Tibial nerve (tissue), 4 donors: ENCODE results near the gene ADCY6. TPM values are rescaled to one million over a fixed set of nuclear protein-coding genes. Genes with fewer than 3 reads are reported as not detected.

Experiments used
- DNase-seq, 2 donors: peaks; one replicate each; pipeline ENCODE4 v3.0.0-alpha.2; 2019; ENCODE audit warnings: low spot score in 2 of 2
- H3K27ac ChIP-seq, 4 donors: fragments of 200-600 bp; sonication (generic) in 3 of 4; one replicate each; pipeline ENCODE4 v1.5.1; 2017 to 2019; ENCODE audit warnings: mild to moderate bottlenecking in 1 of 4
- H3K27me3 ChIP-seq, 2 donors: fragments of 200-600 bp; sonication (generic) in 1 of 2; one replicate each; pipeline versions ENCODE4 v1.5.1 to v1.6.0; 2017 to 2019
- H3K36me3 ChIP-seq, 3 donors: fragments of 200-600 bp; sonication (generic); one replicate each; pipeline ENCODE4 v1.5.1; 2018 to 2019
- H3K4me1 ChIP-seq, 4 donors: fragments of 200-600 bp; sonication (generic) in 3 of 4; one replicate each; pipeline ENCODE4 v1.5.1; 2017 to 2019
- H3K4me3 ChIP-seq, 4 donors: fragments of 200-600 bp; sonication (generic) in 3 of 4; one replicate each; pipeline ENCODE4 v1.5.1; 2017 to 2019; ENCODE audit warnings: mild to moderate bottlenecking in 1 of 4, moderate library complexity in 1 of 4
- H3K9me3 ChIP-seq, 4 donors: fragments of 200-600 bp; sonication (generic) in 3 of 4; one replicate each; pipeline ENCODE4 v1.5.1; 2017 to 2019
- EP300 ChIP-seq, 2 donors: sonication (generic); formaldehyde crosslinking; IDR thresholded peaks; one replicate each; pipeline ENCODE4 v1.6.1; 2017; ENCODE audit warnings: antibody characterized with exemption in 2 of 2, mild to moderate bottlenecking in 1 of 2
- POLR2A ChIP-seq, 2 donors: fragments of 450-650 bp; IDR thresholded peaks; one replicate each; pipeline ENCODE4 v1.6.1; 2017; ENCODE audit warnings: antibody characterized with exemption in 2 of 2, mild to moderate bottlenecking in 2 of 2, moderate library complexity in 2 of 2
- WGBS, 2 donors: methylation state at CpG; one replicate each; pipeline ENCODE4 v1.1.5; 2018; 5-methylcytosine and 5-hydroxymethylcytosine counted together
- total RNA-seq, 4 donors: library from RNA; depleted of rRNA; stranded (reverse); fragments of >200 nt; gene quantifications; one replicate each; pipeline ENCODE4 v1.1.0, GENCODE V29; 2016
- TF ChIP-seq, protein P1 (sequence below), 5 experiments: fragments of 200-600 bp in 3 of 5; fragments of 450-650 bp in 2 of 5; sonication (generic) in 3 of 5; IDR thresholded peaks; one replicate each; pipeline ENCODE4 v1.5.1; 2016 to 2019; ENCODE audit warnings: antibody characterized with exemption in 5 of 5, mild to moderate bottlenecking in 3 of 5, moderate library complexity in 2 of 5

The ADCY6 gene
- total RNA-seq, 4 donors from 2014 or later: 53.3 to 74.7 (median 57.1) TPM

DNA sequence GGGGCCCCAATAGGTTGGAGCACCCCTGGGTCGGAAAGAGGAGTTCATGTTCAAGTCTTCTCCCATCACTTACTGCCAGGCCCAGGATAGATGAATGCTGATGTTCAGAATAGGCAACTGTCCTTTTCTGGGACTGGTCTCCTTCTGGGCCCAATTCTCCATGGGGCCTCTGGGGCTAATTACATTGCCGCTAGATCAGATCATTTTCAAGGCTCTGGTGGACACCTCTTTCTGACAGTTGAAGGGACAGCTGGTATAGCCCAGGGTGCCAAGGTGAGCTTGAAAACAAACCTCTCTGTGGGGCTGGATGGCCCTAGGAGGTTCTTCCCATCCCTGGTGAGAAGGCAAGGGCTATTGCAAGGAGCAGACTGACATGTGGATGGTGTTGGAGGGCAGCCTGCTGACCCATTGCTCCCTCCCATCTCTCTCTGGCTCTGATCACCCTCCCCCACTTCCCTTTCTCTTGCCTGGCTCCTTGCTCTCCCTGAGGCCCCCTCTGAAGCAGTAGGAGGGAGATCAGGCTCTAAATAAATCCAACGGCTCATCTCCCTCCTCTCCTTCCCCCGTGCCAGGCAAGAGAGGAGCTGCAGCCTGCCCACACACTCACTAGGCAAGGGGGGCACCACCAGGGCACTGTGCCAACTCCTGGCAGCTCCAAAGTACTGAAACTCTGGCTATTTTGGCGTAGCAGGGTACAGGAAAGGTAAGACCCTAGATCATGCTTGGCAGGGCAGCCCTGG lies 31.3 kb upstream of the ADCY6 start:
- TF ChIP-seq, protein P1, sequence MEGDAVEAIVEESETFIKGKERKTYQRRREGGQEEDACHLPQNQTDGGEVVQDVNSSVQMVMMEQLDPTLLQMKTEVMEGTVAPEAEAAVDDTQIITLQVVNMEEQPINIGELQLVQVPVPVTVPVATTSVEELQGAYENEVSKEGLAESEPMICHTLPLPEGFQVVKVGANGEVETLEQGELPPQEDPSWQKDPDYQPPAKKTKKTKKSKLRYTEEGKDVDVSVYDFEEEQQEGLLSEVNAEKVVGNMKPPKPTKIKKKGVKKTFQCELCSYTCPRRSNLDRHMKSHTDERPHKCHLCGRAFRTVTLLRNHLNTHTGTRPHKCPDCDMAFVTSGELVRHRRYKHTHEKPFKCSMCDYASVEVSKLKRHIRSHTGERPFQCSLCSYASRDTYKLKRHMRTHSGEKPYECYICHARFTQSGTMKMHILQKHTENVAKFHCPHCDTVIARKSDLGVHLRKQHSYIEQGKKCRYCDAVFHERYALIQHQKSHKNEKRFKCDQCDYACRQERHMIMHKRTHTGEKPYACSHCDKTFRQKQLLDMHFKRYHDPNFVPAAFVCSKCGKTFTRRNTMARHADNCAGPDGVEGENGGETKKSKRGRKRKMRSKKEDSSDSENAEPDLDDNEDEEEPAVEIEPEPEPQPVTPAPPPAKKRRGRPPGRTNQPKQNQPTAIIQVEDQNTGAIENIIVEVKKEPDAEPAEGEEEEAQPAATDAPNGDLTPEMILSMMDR (IDR thresholded peaks at IDR 0.05): no peak
- TF ChIP-seq EP300 (IDR thresholded peaks at IDR 0.05) (no peak), POLR2A (IDR thresholded peaks at IDR 0.05) (no peak)
- Histone ChIP-seq H3K4me1 (peaks cover 0 to 48% (median 13%) of the 10 kb centered on the region in 4 donors), H3K36me3 (peaks cover 0 to 15% (median 0%) of the 10 kb centered on the region in 3 donors), H3K27ac (no peak overlapping the region), H3K4me3 (no peak overlapping the region), H3K27me3 (no peaks in the 10 kb centered on the region), H3K9me3 (no peaks in the 10 kb centered on the region)
- DNase-seq: no peak
- WGBS, 2 donors: 66 to 68% methylated on average over 5 of the region's 5 CpGs

DNA sequence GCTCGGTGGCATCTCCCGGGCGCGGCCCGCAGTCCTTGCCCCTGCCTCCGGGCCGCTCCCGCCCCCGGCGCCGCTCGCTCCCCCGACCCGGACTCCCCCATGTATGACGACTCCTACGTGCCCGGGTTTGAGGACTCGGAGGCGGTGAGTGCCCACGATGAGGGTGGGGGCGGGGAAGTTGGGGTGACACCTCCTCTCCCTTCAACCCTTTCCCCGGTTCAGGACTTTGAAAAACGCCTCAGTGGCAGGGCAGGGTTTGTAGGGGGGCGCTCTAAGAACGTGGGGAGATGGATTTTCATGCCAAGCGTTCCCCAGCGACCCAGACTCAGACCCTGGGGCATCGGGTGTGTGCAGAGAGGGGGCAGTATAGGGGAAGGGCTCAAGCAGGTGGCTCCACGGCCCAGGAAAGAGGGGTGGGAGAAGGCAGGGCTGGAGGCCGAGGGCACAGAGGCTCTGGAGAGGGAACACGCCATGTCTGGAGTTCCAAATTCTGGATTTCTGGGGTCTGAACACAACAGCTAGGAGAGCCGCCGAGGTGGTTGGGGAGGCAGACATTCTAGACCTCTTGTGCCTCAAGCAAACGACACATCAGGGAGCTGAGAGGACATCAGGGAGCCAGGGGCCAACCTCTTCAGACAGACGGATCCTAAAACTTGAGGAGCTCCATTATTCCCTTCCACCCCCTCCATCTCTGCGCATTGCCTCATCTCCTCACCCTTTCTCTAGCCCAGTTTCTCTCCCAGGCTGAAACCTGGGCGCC lies 30.1 kb upstream of the ADCY6 start:
- H3K4me3 ChIP-seq: peak overlapping the region; percentile 62 to 83 (median 72)
- no peak for DNase-seq
- WGBS, 2 donors: 21 to 31% methylated on average over 21 to 29 of the region's 37 CpGs
- no peaks in the 10 kb centered on the region for H3K27me3 ChIP-seq
- H3K36me3 ChIP-seq: peaks cover 0 to 4% (median 0%) of the 10 kb centered on the region in 3 donors
- no peaks in the 10 kb centered on the region for H3K9me3 ChIP-seq
- TF ChIP-seq POLR2A (IDR thresholded peaks at IDR 0.05): no peak
- TF ChIP-seq, protein P1 (IDR thresholded peaks at IDR 0.05): peak in 1 of 5 experiments; percentile 30
- peaks cover 0 to 51% (median 13%) of the 10 kb centered on the region in 4 donors for H3K4me1 ChIP-seq
- H3K27ac ChIP-seq: peak overlapping the region in 3 of 4 donors; percentile 48 to 78 (median 62)

DNA sequence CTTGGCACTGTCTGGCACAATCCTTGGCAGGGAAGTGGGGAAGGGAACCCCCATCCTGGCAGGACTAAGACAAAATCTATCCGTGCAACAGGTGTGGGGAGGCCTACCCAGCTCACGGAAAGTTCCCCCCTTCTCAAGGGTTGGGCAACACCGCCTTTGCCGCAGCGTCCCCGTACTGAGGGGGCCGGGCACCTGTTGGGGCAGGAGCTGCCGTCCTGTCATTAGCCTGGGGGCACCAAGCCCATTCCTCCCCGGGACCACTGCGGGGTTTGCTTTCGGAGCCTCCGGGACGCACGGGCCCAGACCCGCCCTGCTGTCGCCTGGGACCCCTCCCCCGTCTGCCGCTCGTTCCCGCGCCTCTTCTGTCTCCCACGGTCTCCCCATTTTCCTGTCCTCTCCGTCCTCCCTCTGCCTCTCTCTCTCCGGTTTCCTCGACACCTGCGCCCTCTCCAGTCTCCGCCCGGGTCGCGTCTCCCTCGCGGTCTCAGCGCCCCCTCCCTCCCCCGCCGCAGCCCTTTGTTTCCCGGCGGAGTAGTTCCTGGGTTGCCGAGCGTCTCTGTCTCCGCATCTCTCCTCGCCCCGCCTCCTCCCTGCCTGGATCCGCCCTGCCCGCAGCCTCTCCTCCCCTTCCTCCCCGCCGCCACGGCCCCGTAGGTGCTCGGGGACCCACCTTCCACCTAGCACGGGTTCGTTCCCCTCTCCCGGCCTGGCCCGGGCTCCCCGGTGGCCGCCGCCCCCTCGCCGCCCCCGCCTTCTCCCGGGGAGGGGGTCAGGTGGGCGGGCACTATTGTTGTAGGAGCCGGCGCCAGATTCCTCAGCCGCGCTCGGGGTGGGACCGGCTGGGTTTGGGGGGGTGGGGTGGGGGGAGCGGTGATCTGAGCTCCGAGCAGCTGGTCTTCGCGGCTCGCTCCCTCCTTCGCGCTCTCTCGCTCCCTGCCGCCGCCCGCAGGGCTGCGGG lies 29.3 kb upstream of the ADCY6 start, which contains the start of gene CACNB3:
Gene CACNB3, plus strand, starts transcription at position 624 of the 958 bp plus-strand sequence. CDS start 434 bp downstream, outside the sequence.
- Histone ChIP-seq H3K36me3 (no peaks in the 10 kb centered on the region), H3K27ac (peak within 1 kb of the TSS in 3 of 4 donors; percentile 48 to 78 (median 62)), H3K9me3 (no peaks in the 10 kb centered on the region), H3K4me3 (peak within 1 kb of the TSS; percentile 62 to 83 (median 72)), H3K4me1 (peaks cover 0 to 60% (median 15%) of the 10 kb centered on the region in 4 donors), H3K27me3 (no peaks in the 10 kb centered on the region)
- TF ChIP-seq, protein P1 (IDR thresholded peaks at IDR 0.05): no peak
- no peak for TF ChIP-seq EP300 (IDR thresholded peaks at IDR 0.05)
- TF ChIP-seq POLR2A (IDR thresholded peaks at IDR 0.05): no peak
- peak; percentile 67 to 68 for DNase-seq
- 3% methylated on average over 60 to 69 of the region's 79 CpGs for WGBS, 2 donors

DNA sequence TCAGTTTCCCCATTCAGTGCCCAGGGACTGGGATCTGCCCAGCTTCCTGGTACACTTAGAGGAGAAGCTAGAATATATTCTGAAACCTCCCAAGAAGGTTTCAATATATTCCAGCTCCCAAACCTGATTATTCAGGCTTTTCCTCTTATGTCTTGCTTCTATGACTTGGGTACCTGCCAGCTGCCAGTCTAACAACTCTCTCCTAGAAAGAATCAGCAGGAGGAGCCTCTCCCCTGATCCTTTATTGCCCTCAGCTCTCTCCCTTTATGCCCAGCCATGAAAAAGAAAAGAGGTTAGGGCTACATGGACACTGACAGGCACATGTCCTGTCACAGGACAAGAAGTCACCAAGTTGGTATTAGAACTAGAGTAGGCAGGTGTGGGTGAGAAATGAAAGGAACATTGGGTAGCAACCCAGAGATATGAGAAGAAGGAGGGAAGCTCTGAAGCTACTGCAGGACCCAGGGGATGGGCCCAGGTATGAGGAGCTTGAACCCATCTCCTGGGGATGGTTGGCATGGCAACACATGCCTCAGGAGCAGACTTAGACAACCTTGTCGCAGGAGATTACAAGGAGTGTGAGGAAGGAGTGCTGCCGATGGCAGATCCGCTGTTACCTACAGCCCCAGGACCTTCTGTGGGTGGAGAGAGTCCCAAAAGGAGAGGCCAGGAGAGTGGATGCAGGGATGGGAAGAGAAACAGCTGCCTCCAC lies 27.4 kb upstream of the ADCY6 start:
- WGBS, 2 donors: 87 to 91% methylated on average over 3 of the region's 3 CpGs
- Histone ChIP-seq H3K27ac (peak overlapping the region in 2 of 4 donors; percentile 90 to 93), H3K9me3 (no peaks in the 10 kb centered on the region), H3K27me3 (no peaks in the 10 kb centered on the region), H3K36me3 (no peaks in the 10 kb centered on the region), H3K4me3 (peak overlapping the region in 2 of 4 donors; percentile 71 to 88), H3K4me1 (peaks cover 0 to 77% (median 18%) of the 10 kb centered on the region in 4 donors)
- no peak for DNase-seq
- no peak for TF ChIP-seq POLR2A (IDR thresholded peaks at IDR 0.05)
- TF ChIP-seq EP300 (IDR thresholded peaks at IDR 0.05): no peak
- TF ChIP-seq, protein P1 (IDR thresholded peaks at IDR 0.05): no peak
